Iris pigment epithelial cell (primary cell): ENCODE data around the gene CASK.
A peak's percentile ranks its signal among the peaks of the same experiment; 100 is the strongest.
"Not testable (repeated sequence)": the region's sequence is repeated elsewhere in the genome, so short reads cannot be mapped to it uniquely, and the experiment has no call there.

Source experiments
- DNase-seq: peaks from one replicate; pipeline ENCODE4 v3.0.0-alpha.2; 2011; ENCODE audit warnings: low read depth

The CASK gene

DNA sequence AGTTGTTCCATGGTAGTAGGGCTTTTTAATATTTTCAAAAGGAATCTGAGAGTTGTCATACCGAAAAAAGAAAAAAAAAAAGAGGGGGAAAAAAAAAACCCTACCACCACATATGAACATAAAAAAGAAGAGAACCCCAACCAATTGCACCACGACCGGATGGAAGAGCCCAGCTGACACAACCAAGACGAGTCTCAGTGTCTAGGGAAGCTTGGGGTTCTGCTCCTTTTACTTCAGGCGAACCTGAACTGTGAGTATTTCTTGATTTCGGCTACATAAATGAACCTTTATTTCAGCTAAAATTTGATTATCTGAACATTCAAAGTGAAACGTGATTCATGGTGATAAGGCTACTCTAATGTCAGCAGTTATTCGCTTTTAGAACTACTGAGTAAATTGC lies 234.5 kb downstream of the CASK start, which contains the start of gene GPR34:
Gene GPR34, plus strand, starts transcription at position 139 of the 400 bp plus-strand sequence. CDS start 6,661 bp downstream, outside the sequence.
- DNase-seq = no peak

DNA sequence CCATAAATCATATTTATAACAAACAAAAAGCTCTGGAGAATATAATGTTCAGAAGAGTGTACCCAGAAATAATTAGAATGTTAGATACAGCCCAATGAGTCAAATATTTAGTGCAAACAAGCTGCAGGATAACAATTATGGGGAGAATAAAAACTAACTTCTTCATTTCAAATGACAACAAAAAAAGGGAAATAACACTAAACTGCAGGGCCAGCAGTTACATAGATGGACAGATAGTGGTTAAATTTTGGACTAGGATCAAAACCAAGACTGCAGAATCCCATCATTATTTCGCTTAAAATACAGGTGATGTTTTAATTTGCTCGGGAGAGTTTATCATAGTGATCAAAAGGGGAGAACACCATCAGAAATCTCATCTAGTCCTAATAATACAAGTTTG lies 235.2 kb downstream of the CASK start:
- no peak for DNase-seq

DNA sequence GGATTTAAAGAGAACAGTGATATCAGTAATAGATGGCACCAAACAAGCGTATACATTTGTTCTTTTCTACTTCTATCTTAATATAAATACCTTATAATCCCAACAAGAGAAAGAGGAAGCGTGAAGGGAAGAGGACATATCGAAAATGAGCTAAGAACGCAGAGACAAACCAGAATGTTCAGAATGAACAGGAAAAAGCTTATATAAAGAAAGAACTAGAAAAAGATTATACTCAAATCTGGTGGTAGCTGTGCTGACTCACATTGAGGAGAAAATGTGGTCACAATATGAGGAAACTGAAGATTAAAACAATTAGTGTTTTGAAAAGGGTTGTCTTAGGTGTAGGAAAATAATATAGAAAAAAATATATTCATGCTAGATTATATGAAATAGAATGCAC lies 236.6 kb downstream of the CASK start:
- DNase-seq = no peak

DNA sequence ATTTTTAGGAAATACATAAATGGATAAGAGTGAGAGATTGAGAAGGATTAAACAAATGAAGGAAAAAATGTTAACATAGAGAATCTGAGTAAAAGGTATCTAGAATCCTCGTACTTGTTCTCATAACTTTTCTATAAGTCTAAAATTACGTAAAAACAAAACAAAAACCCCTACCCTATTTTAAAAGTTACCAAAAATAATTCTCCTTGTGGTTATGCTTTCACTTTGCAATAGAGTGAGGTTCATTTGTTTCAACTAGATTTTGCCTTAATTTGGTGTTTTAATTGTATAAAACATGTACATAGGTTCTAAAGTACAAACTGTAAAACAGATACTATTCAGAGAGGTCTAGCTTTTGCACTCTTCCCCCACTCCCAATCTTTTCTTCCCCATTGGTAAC lies 238.4 kb downstream of the CASK start:
- no peak for DNase-seq

DNA sequence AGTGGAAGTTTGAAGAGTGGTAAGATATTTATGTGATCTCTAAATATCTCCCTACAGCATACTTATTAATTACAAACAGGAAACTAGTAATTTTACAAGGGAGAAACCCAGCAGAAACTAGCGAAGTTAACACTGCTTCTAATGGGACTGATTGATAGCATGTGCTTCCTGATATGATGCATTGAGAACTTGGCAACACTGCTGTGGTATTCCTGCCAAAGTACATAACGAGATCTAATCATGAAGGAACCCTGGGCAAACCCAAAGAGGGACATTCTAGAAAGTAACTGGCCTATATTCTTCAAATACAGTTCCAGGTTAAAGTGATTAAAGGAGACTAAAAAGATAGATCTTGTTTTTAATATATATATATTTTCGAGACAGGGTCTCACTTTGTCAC lies 239.2 kb downstream of the CASK start:
- DNase-seq = no peak

DNA sequence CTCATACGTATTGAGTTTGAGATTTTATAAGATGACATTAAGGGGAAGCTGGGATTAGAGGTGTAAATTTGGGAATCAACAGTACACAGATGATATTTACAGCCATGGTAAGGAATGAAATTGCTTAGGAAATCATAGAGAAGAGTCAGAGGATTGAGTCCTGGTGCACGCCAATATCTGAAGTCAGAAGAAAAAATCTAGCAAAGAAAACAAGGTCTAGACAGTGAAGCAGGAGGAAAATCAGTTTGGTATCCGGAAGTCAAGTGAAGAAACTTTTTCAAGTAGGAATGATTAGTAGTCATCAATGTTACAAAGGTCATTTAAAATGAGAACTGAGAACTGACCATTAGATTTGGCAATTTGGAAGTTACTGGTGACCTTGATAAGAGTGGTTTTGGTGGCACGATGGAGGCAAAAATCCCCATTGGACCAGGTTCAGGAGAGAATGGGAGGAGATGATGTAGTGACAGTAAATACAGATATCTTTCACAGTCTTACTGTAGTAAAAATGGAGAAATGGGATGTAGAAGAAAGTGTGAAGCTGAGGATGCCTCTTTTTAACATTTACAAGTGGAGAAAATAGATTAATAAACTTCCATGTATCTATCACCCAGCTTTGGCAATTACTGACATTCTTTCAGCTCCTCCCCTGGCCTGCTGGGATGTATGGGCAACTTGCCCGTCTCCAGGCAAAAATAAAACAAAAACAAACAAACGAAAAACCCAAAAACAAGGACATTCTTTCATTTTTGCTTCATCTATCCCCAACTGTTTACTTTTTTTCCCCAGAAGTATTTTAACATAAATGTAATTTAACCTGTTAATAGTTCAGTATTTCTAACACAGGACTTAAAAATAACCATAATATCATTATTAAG lies 245.9 kb downstream of the CASK start:
- no peak for DNase-seq

DNA sequence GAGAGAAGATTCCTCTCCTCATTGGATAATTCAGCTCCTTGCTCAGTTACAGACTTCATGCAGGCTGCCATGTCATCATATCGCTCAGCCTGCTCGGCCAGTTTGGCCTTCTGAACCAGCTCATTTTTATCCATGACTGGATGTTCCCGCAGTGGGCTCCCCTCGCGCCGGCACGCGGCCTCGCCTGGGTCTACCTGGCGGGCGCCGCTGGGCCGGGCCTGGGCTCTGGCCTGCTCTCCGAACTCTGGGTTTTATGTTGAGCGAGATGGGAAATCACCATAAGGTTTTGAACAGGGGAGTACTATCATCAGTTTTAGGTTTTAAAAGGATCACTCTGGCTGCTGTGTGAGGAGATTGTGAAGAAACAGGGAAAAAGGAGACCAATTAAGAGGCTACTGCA lies 247.0 kb downstream of the CASK start:
- not testable (repeated sequence) for DNase-seq

DNA sequence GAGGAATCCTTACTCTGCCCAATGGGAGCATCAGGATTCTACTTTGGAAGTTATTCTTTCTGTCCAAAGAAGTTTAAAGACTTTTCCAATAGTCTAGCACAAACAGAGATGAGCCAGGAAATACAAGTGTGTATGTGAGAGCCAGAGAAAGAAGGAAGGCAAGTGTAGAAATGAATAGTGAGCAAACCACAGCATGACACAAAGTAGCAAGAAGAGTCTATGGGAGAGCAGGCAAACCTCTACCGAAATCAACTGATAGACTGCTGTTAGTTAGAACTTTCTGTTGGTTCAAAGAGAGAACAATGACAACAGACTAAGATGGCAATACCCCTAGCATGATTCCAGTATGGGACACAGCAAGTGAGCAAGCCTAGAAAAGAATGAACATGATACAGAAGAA lies 250.7 kb downstream of the CASK start:
- no peak for DNase-seq

DNA sequence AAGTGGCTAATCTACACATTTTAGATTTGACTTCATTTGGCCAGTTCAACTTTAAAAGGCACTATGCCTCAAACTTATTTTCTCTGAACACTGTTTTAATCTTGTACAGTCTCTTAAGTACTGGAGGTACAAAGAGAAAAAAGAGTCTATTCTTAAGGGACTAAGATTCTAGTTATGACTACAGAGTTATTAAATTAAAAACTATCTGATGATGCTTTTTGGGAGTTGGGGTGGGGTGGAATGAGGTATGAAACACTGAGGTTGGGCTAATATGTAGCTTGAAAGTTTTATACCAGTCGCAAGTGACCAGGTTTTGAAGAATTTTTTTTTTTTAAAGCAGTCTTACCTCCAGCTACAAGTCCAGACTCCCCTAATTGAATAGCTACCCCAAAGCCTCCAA lies 252.3 kb downstream of the CASK start:
- no peak for DNase-seq

DNA sequence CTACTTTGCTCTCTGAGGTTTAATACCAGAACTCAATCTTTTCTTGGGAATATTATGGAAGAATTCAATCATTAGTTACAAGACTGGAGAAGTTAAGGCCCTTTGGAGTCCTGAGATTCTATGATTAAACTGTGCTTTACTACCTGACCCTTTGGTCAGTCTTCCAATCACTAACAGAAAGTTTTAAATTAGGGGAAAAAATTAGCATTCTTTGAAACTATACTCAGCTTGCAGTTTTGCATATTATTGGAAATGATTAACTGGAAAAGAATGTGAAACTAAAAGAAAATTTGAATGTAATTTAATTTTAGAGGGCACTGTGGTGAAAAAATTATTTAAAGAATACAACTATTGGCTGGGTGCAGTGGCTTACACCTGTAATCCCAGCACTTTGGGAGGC lies 253.2 kb downstream of the CASK start:
- no peak for DNase-seq

DNA sequence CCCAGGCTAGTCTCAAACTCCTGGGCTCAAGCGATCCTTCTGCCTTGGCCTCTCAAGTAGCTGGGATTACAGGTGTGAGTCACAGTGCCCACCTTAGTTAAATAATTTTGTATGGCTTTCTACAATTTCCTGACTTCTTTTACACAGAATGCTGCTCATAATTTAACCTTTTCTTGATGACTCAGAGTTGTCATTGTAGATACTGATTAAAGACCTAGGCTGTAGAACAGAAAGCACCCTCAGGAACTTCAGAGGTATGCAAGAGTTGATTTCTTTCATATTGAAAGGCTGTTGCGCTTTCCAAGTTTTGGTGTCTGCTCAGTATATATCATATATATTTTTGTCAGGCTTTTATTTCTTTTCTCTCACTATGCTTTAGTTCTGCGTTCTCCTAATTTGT lies 255.7 kb downstream of the CASK start:
- DNase-seq = peak; percentile 16

DNA sequence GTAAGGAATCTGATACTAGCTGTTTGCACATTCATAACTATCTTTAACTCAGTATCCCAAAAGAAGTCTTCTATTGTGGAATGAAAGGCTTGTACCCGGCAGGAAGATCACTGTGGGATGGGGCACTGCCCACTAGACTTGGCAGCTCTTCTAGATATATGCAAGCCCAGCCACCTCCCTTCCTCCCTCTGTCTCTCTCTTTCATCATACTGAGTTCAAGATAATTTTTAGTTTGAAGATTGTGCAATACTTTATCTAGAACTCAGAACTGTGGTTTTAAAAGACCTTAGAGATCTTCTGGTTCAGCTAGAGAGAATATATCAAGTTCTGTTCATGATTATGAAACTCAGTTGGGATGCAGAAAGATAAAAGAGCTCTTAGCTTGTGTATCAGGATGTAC lies 257.1 kb downstream of the CASK start:
- DNase-seq = peak; percentile 63

DNA sequence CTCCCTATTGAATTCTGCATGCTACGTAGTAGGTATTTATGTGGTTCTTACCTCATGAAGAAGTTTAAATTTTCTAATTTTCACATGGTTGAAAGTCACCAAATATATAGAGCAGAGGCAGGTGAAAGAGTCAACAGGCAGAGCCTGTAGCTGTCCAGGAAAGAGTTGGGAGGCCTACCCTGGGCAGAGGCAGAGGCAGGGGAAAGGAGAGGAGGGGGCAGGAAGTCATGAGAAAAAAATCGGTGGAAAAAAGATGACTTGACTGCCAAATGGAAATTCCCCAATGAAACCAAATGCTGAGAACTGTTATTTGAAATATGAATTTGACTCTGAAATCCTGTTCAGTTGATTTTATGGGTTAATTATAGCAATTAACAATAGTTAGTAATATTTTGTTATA lies 257.7 kb downstream of the CASK start:
- DNase-seq = no peak

DNA sequence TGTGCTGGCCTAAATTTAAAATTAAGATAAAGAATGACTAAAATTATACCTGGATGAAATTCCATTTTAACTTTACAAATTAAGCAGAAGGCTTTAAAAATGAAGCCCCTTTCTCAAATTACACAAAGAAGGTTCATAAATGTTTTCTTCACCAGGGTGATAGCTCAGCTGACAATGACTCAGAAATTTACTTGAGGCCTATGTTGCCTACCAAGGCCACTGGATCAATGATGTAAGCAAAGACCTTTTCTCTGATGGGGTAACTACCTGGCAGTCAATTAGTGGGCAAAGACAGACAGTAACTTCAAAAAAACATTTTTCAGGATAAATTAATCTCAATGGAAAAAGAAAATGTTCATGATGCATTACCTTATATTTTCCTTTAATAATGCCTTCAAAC lies 258.4 kb downstream of the CASK start:
- DNase-seq = peak; percentile 32

DNA sequence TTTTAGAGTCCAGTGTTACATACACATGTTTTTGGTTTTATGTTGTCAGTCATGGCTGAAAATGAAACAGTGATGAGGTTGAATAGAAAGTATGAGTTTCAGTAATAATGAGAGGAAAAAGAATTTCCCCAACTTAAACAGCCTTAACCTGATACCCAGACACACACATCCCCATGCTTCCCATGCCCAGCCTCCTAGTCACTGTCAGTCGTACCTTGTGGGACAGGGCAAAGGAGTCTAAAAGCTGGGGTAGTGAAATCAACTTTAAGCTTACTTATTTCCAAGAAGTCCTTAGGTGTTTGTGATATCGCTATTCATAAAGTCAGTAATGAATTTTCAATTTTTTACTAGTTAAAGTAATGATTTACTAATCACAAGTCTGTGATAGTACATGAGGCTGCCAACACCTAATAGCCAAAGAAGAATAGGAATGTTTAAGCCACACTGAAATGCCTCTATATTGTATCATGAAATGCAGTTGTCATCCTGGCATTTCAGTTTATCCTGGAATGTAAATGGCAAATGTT lies 258.9 kb downstream of the CASK start:
- DNase-seq = no peak

DNA sequence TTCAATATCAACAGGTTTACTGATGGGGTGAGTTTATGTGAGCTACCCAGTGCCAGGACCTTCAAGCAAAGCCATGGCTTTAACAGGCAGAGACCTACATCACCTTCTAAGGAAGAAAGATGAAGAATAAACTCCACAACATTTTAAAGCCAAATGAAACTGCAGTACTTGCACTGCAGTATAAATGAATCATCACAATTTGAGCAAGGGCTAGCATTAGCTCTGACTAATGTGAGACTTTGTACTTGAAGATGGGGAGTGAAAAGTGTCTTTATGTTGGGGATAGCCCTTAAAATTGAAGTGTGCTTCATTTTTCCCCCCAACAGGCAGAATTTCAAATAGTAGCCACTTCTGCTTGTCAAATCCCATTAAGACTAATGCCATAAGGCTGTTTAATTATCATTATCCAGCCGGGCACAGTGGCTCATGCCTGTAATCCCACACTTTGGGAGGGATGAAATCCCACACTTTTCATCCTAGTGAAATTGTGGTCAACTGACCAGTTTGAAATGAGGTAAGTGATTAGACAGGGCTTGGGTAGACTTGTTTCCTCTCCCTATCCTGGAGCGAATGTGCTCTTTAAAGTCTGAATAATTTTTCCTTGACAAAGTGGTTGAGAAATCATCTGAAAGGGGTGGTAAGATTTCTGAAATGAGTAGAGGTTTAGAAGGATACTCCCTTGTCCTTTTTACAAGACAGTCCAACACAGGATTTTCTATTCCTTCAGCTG lies 261.8 kb downstream of the CASK start:
- peak; percentile 60 for DNase-seq

DNA sequence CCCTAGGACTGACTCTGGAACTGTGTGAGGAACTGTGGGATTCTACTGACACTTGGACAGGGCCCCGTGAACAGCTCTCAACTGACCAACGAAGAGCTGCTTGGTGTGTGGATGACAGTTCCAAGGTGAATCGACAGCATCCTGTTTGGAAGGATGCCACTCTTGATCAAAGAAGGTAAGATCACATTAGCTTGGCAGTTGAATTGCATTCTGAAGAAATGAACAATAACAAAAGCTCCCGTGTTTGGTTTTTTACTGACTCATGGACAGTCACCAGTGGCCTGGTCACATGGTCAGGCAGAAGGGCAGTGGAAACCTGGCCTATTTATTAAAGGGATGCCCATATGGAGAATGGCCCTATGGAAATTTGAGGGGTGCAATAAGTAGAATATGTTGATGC lies 267.7 kb downstream of the CASK start:
- peak; percentile 36 for DNase-seq

DNA sequence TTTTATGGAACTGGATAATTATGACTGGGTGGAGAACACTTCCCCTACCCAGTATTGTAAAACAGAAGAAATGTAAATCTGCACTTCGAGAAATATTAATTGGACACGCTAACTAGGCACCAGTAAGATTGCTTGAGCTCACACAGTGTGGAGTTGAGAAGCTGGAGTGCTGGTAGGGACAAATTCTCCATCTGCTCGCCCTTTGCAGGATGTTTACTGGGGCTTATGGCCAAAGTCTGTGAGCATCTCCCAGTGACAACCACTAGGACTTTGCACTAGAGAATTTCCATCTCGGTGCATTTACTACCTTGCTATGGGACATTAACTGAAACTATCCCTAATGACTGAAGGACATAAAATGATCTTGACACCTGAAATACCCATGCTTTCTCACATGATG lies 268.3 kb downstream of the CASK start:
- DNase-seq = no peak

DNA sequence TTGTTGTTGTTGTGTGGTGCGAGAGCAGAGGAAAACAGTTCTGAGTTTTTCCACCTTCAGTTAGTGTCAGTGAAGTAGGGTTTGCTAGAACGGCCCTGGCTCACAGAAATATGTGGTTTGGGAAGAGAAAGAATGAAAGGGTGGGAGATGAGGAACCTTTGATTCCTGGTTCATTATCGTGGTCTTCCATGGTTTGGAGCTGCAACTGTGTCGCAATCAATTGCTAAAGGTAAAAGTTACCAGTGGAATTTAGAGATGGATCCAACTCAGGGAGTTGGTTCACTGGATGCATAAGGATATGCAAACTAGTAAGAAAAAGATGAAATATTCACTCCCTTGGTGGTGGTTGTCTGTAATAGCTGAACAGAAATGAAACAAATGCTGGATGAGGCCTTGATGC lies 270.2 kb downstream of the CASK start:
- no peak for DNase-seq

DNA sequence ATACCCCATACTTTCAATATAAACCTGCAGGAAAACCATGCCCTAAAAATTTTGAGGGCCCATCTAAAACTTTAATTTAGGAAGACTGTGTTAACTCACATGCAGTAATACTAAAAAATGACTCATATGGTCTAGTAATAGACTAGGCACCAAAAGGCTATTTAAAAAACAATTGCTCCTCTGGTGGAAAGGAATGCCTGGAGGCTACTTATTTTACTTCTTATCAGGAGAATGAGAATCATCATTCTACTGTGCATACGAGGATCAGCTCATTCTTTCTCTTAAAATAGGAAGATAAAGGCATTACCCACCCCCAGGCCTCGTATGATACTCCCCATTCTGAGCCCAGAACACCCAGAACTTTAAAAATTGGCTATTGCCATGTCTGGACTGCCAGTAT lies 277.2 kb downstream of the CASK start:
- DNase-seq = not testable (repeated sequence)

DNA sequence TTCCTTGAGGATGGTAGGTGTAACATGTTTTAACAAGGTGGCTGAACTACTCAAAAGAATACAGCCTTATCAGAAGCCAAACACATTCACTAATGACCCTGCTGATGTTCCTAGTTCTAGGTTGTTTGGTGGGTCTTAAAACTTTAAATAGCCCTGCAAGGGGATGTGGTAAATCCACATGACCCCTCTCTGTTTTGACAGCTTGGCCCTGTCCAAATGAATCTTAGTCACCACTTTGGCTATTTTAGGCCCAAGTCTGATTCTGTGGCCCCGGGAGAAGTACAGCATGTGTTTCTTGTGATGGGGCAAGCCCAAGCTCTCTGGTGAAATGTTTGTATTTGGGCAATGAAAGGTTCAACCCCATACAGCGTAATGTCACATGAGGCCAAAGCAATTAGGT lies 289.1 kb downstream of the CASK start:
- DNase-seq = peak; percentile 23

DNA sequence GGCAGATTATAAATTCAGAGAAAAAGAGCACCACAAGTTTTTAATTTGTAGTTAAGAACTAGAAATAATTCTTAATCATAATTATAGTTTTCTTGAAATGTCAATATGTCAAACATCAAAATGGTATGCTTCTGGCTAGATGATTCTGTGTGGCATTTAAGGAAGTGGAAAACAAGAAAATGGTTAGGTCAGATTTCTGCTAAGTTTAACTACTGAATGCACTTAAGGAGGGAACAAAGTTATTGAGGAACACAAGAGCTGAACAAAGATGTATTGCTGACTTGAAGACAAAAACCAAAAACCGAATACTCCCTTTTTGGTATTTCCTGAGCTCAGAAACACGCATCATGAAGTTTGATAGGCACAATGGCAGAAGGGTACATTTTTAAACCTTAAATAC lies 293.3 kb downstream of the CASK start:
- DNase-seq = no peak

DNA sequence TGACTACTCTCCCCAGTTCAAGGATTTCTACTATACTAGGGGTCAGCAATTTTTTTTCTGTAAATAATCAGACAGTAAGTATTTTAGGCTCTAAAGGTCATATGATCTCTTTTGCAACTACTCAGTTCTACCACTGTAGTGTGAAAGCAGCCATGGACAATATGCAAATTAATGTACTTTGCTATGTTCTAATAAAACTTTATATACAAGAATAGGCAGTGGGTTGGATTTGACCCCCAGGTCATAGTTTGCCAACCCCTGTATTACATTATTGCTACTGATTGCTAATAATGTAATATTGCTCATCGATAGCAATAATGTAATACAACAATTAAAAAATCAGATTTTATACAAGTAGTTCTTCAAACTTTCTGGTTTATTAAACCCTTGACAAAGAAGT lies 293.8 kb downstream of the CASK start:
- no peak for DNase-seq
